Tibial nerve (tissue), 4 donors: Measurements from ENCODE around the gene MED15.

Experiments
- CTCF ChIP-seq, 5 experiments: fragments of 200-600 bp in 3 of 5; fragments of 450-650 bp in 2 of 5; sonication (generic) in 3 of 5; IDR thresholded peaks; one replicate each; pipeline ENCODE4 v1.5.1; 2016 to 2019; ENCODE audit warnings: antibody characterized with exemption in 5 of 5, mild to moderate bottlenecking in 3 of 5, moderate library complexity in 2 of 5
- EP300 ChIP-seq, 2 donors: sonication (generic); formaldehyde crosslinking; IDR thresholded peaks; one replicate each; pipeline ENCODE4 v1.6.1; 2017; ENCODE audit warnings: antibody characterized with exemption in 2 of 2, mild to moderate bottlenecking in 1 of 2
- POLR2A ChIP-seq, 2 donors: fragments of 450-650 bp; IDR thresholded peaks; one replicate each; pipeline ENCODE4 v1.6.1; 2017; ENCODE audit warnings: antibody characterized with exemption in 2 of 2, mild to moderate bottlenecking in 2 of 2, moderate library complexity in 2 of 2

- TF ChIP-seq CTCF (IDR thresholded peaks at IDR 0.05), result no peak
- no peak for TF ChIP-seq EP300 (IDR thresholded peaks at IDR 0.05)
- no peak for TF ChIP-seq POLR2A (IDR thresholded peaks at IDR 0.05)
Measured at GRCh38 chr22:20577549-20577975, 70.2 kb downstream of the MED15 start.
